ENCODE results near the gene VSTM2B.

GRCh38 chr19:29564574-29565005 is 38.8 kb downstream of the VSTM2B start:
- TF ChIP-seq CTCF (conservative IDR thresholded peaks at IDR 0.05) = no peak
- TF ChIP-seq EZH2 (IDR thresholded peaks at IDR 0.05; ENCODE audit: low read depth) = no peak
